HG03460 (cell line): ENCODE data around the gene VRK3.

ENCODE experiments used
- ATAC-seq: cut with Tn5 transposase; IDR thresholded peaks from one replicate; pipeline ENCODE4 v1.9.1; 2021; ENCODE audit not compliant: unreplicated experiment

Gene VRK3

GRCh38 chr19:50036908-50037307, 11.7 kb upstream of the VRK3 start:
- no peak for ATAC-seq

DNA sequence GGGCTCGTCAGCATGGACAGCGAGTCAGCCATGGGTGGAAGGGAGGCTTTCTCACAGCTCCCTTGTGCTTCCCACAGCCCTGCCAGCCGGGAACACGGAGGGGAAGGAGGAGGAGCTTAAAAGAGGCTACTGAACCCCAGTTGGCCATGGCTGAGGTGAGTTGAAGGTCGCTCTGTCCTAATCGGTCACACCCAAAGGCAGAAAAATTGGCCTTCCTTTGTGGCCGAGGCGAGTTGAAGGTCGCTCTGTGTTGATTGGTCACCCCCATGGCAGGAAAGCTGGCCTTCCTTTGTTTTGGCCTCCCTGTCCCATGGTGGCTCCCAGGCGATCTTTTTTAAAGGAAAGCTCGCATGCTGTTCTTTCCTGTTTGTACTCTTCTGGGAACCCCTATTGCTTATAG, 5.8 kb upstream of the VRK3 start:
- no peak for ATAC-seq

DNA sequence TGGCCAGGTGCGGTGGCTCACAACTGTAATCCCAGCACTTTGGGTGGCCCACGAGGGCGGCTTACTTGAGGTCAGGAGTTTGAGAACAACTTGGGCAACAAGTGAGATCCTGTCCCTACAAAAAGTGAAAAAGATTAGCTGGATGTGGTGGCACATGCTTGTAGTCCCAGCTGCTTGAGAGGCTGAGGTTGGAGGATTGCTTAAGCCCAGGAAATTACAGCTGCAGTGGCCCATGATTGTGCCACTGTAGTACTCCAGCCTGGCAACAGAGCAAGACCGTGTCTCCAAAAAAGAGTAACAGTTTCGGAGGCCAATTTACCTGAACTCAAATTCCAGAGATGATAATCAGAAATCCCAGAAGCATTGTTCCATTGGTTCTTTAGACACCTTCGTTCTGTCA, 5.1 kb upstream of the VRK3 start:
- ATAC-seq: no peak

GRCh38 chr19:50026550-50026906, 1.4 kb upstream of the VRK3 start:
- ATAC-seq: no peak

- ATAC-seq: peak; percentile 71
Observed at GRCh38 chr19:50025794-50026549, 800 bp upstream of the VRK3 start, which contains the start of gene ZNF473. ZNF473 (plus strand) TSS chr19:50026005; CDS start chr19:50031083, 5,078 bp downstream.

DNA sequence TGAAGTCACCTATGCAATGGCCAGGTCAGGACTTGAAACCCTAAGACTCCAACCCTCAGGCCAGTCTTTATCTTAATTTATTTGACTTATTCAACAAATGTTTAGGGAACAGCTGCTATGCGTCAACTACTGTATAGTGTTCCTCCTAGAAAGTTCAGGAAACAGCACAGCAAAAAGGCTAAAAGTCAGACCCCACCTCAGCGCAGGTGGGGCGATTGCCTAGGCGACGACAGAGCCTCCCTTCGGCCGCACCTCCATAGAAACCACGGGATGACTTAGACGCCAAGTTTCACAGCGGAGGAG, 502 bp downstream of the VRK3 start:
- ATAC-seq: peak; percentile 9

DNA sequence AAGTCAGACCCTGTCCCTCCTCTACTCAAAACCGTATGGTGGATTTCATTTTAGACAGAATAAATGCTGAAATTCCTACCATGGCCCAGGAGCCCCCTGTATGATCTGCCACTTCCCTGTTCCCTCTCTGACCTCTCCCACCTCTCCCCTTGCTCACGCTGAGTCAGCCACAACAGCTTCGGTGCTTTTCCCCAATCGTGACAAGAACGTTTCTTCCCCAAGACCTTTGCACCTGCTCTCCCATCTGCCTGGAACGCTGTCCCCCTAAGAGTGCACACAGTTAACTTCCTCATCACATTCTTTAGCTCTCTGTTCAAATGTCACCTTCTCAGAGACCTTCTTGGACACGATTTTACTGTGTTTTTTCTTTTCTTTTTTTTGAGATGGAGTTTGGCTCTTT, 2.3 kb downstream of the VRK3 start:
- no peak for ATAC-seq

DNA sequence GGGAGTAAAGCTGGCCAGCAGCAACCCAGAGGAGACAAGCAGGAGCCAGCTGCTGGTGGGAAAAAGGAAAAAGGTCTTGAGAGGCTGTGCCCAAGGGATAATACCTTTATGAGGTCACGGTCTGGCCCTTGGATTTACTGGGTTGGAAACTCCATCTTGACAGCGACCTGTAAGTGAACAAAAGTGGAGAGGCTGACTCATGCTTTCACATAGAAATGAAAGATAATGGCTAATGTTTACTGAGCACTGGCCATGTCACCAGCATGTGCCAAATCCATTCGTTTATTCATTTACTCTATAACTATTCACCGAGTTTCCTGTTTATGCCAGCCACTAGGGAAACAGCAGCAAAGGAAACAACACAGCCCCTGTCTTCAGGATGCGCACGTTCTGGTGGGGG, 4.7 kb downstream of the VRK3 start:
- no peak for ATAC-seq

DNA sequence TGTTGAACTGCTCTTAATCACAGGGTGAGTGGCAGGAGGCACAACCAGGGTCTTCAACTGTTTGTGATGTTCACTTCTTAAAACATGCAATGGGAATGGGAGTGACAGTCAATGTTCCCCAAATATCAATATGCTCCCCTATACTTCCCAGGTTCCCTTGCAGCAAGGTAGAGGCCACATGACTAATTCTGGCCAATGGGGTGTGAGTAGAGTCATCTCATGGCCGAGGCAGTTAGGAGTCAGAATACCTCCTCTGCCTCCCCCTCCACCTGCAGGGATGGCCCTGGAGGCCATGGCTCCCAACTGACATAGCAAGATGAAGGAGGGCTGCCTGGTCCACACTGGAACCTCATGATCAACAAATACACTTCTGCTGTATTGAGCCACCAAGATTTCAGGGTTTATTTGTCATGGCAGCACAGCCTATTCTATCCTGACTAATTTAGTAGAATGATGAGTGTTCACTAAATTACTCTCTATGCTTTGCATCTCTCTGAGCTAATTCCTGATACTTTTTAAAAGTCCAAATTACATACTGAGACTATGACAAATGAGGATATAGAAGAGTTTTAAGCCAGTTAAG, 8.9 kb downstream of the VRK3 start:
- no peak for ATAC-seq

DNA sequence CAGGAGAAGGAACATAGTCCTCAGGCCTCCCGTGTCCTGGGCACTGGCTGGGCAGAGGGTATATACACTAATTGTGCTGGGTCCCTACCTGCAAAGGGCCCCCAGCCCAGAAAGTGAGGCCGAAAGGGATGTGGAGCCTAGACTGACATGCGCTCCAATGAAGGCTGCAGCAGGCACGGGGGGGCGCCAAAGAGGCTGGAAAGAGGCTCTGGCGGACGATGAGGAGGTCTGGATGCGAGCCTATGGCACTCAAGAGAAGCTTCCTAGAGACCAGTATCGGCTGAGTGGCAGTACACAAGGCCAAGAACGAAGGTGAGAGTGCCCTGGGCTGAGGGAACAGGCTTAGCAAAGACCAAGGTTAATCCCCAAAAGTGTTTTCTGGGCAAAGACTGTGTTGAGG, 16.6 kb downstream of the VRK3 start:
- no peak for ATAC-seq

- no peak for ATAC-seq
Observed at GRCh38 chr19:50007947-50008346, 17.2 kb downstream of the VRK3 start.

GRCh38 chr19:50007170-50007569, 18.0 kb downstream of the VRK3 start:
- no peak for ATAC-seq

DNA sequence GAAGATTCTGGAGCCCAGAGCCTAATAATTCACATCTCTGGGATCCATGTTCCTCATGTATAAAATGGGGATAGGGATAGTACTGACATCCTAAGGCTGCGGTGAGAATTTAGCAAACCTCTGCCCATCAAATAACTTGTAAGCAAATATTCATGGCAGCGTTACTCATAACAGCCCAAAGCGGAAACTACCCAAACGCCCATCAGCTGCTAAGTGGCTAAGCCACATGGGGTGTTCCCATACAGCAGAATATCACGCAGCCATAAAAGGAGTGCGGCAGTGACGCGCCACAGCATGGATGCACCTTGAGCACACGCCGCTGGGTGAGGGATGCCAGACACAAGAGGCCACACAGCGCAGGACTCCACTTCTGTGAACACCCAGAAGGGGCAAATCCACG, 19.7 kb downstream of the VRK3 start:
- no peak for ATAC-seq

DNA sequence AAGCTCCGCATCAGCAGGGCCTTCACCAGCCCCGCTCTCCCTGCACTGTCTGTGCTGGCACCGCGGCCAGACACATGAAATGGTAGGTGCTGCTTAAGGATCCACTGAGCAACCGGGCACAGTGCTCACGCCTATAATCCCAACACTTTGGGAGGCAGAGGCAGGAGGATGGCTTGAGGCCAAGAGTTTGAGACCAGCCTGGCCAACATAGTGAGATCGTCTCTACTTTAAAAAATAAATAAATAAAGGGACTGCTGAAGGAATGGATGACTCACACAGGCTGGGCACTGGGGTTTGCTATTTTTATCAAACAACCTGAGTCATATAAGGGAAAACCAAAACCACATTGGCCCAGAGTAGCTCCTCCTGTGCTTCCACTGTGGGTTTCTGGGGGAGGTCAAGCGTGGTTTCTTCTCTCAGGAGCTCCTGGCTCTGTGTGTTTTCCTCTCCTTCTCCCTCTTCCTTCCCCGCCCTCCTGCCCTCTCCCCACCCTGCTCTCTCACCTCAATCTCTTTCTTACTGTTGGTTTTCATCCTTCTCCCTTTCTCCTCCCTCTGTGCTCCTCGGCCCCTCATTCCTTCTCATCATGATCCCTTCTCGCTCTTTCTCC, 21.3 kb downstream of the VRK3 start:
- ATAC-seq: no peak

GRCh38 chr19:50003254-50003788, 21.9 kb downstream of the VRK3 start:
- ATAC-seq: no peak

DNA sequence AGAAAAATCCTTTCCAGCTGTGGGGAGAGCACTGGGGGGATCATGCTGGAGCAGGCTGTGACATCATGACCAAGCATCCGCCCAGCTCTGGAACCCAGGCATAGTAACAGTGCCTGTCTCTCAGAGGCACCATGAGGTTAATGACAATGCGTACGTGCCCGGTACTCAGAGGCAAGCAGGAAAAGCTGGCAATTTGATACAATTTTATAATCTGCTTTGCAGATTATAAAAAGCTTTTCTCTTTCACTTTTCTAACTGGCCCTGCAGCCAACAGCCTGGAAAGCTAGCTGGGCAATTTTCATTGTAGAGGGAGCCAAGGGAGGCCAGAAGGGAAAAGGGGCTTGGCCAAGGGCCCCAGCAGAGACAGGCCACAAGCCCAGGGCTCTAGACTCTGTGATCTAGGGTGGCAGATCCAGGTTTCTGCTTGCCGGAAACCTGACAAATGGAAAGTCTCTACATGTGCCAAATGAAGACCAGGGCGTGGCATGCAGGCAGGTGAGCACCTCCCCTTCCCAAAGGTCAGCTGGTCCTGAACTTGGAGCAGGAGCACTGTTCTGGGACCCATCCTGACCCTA, 22.7 kb downstream of the VRK3 start:
- ATAC-seq: no peak

- ATAC-seq: no peak
Observed at GRCh38 chr19:50001775-50002174, 23.4 kb downstream of the VRK3 start.

GRCh38 chr19:50000841-50001557, 24.2 kb downstream of the VRK3 start:
- no peak for ATAC-seq

GRCh38 chr19:50000038-50000840, 24.9 kb downstream of the VRK3 start:
- no peak for ATAC-seq

DNA sequence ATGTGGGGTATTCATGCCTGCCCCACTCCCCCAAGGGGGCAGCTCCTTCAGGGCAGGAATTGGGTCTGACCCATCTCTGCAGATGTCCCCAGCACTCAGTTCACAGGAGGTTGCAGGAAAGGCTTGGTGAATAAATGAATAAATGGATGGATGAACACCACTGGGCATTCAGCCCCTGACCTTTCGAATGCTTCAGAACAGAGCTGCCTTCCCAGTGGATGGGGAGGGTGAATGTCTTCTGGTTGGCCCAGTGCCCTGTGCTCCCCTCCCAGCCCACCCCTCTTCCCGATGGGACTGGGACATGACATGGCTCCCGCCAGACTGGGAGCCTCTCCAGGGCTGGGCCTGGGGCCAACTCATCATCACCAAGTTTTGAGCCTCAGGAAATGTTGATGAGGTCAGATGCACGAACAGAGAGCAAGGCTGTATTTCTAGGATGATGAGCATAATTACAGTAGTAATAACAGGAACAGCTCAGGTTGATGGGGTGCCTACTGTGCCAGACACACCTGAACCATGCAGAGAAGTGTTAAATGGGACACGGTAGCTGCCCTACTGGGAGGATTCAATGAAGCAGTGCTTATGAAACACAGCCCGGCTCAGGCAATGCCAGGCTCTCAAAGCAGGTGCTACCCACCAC, 25.7 kb downstream of the VRK3 start:
- ATAC-seq: no peak
